A549 (cell line): ENCODE measurements around the gene EMX2.

Experiments used
- CTCF ChIP-seq: fragments of >200 bp; sonication (Bioruptor Twin); formaldehyde crosslinking; IDR thresholded peaks from 3 replicates; pipeline ENCODE4 v1.5.1; 2016
- HMGXB4 ChIP-seq: fragments of 250-450 bp; sonication (Bioruptor Pico); IDR thresholded peaks from 2 replicates; pipeline ENCODE4 v1.5.0; 2021; ENCODE audit warnings: mild to moderate bottlenecking, moderate library complexity, borderline replicate concordance
- MAX ChIP-seq: IDR thresholded peaks from 2 replicates; pipeline ENCODE4 v1.6.1; 2012

GRCh38 chr10:117553142-117553814 lies 10.7 kb downstream of the EMX2 start:
- TF ChIP-seq CTCF, result no peak
- TF ChIP-seq MAX, result peak; percentile 53; the same call in 1 of the 2 replicates
- no peak for TF ChIP-seq HMGXB4
